C4-2B (cell line): Measurements from ENCODE around the gene ADCY2.

Experiments
- H3K27ac ChIP-seq: fragments of 450-650 bp; 2 replicates; pipeline ENCODE4 v1.5.1; 2017
- CTCF ChIP-seq: fragments of 450-650 bp; conservative IDR thresholded peaks from 2 replicates; pipeline ENCODE4 v1.5.1; 2017; ENCODE audit warnings: mild to moderate bottlenecking
- ZFX ChIP-seq: fragments of 450-650 bp; IDR thresholded peaks from 2 replicates; pipeline ENCODE4 v1.6.1; 2017

The ADCY2 gene

GRCh38 chr5:7680260-7680659 lies 284.3 kb downstream of the ADCY2 start:
- TF ChIP-seq CTCF (no peak), ZFX (no peak)
- no peak overlapping the region for H3K27ac ChIP-seq

- TF ChIP-seq CTCF (no peak), ZFX (no peak)
- H3K27ac ChIP-seq: no peak overlapping the region
These were observed 286.4 kb downstream of the ADCY2 start for GRCh38 chr5:7682379-7682778.

GRCh38 chr5:7683753-7684152 lies 287.8 kb downstream of the ADCY2 start:
- H3K27ac ChIP-seq: no peak overlapping the region
- TF ChIP-seq CTCF: no peak; the same call in 1 of the 2 replicates
- no peak for TF ChIP-seq ZFX

- TF ChIP-seq ZFX (no peak), CTCF (no peak)
These were observed 288.9 kb downstream of the ADCY2 start for GRCh38 chr5:7684826-7685225.

GRCh38 chr5:7686794-7687193 lies 290.9 kb downstream of the ADCY2 start:
- no peak overlapping the region for H3K27ac ChIP-seq
- TF ChIP-seq ZFX (no peak), CTCF (no peak; the same call in 1 of the 2 replicates)

More at GRCh38 chr5:7684826-7685225, 288.9 kb downstream of the ADCY2 start:
- H3K27ac ChIP-seq: no peak overlapping the region

GRCh38 chr5:7690557-7690956 lies 294.6 kb downstream of the ADCY2 start:
- no peak overlapping the region for H3K27ac ChIP-seq
- no peak for TF ChIP-seq ZFX
- TF ChIP-seq CTCF: no peak

- no peak overlapping the region for H3K27ac ChIP-seq
- TF ChIP-seq CTCF (no peak), ZFX (no peak)
These were observed 309.3 kb downstream of the ADCY2 start for GRCh38 chr5:7705261-7705660.
